ENCODE data around the gene ISLR2. TPM values are rescaled to one million over a fixed set of nuclear protein-coding genes. Genes with fewer than 3 reads are reported as not detected.

ISLR2 gene
- total and polyA plus RNA-seq, 4 donors = 0.03 TPM; not detected in 3

DNA sequence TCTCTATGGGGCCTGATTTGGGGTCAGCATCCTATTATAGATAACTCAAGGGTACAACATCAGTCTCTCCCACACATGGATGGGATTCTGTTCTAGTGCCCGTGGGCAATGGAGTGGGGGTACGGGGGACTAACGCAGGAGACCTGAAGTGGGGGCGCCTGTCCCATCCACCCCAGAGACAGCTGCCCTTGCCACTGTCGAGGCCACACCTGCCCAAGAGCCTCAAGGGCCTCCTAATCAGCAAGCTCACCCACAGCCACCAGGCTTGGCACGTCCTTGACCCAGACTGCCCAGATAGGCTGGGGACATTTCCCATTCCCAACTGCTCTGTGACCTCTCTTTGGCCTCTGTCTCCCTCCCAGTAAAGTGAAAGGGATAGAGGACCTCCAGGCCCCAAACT is 8.5 kb upstream of the ISLR2 start:
- no peaks in the 10 kb centered on the region for H3K9me3 ChIP-seq (ENCODE audit: control insufficient read depth in 4 of 4, low read length in 3 of 4)
- no peak overlapping the region for H3K4me3 ChIP-seq (ENCODE audit: low read depth in 1 of 3, low read length in 3 of 3)
- TF ChIP-seq JUND (IDR thresholded peaks at IDR 0.05) (no peak), RXRA (IDR thresholded peaks at IDR 0.05) (no peak), RAD21 (IDR thresholded peaks at IDR 0.05) (no peak), NR2F2 (IDR thresholded peaks at IDR 0.05) (no peak)
- TF ChIP-seq, protein P1, sequence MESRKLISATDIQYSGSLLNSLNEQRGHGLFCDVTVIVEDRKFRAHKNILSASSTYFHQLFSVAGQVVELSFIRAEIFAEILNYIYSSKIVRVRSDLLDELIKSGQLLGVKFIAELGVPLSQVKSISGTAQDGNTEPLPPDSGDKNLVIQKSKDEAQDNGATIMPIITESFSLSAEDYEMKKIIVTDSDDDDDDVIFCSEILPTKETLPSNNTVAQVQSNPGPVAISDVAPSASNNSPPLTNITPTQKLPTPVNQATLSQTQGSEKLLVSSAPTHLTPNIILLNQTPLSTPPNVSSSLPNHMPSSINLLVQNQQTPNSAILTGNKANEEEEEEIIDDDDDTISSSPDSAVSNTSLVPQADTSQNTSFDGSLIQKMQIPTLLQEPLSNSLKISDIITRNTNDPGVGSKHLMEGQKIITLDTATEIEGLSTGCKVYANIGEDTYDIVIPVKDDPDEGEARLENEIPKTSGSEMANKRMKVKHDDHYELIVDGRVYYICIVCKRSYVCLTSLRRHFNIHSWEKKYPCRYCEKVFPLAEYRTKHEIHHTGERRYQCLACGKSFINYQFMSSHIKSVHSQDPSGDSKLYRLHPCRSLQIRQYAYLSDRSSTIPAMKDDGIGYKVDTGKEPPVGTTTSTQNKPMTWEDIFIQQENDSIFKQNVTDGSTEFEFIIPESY (IDR thresholded peaks at IDR 0.05) = no peak
- H3K9ac ChIP-seq (ENCODE audit: low read depth in 1 of 2, low read length in 2 of 2) = no peak overlapping the region
- WGBS = 90% methylated on average over 6 of the region's 6 CpGs
- DNase-seq (ENCODE audit: low spot score) = no peak
- H3K27ac ChIP-seq (ENCODE audit: low read depth in 1 of 2, low read length in 2 of 2) = no peak overlapping the region
- no peaks in the 10 kb centered on the region for H3K27me3 ChIP-seq (ENCODE audit: control insufficient read depth in 4 of 4, insufficient read depth in 4 of 4, low read length in 3 of 4)
- no peaks in the 10 kb centered on the region for H3K4me1 ChIP-seq (ENCODE audit: control insufficient read depth in 4 of 4, insufficient read depth in 4 of 4, low read length in 3 of 4)
- no peaks in the 10 kb centered on the region for H3K36me3 ChIP-seq (ENCODE audit: control insufficient read depth in 4 of 4, insufficient read depth in 3 of 4, low read depth in 1 of 4, low read length in 3 of 4)

DNA sequence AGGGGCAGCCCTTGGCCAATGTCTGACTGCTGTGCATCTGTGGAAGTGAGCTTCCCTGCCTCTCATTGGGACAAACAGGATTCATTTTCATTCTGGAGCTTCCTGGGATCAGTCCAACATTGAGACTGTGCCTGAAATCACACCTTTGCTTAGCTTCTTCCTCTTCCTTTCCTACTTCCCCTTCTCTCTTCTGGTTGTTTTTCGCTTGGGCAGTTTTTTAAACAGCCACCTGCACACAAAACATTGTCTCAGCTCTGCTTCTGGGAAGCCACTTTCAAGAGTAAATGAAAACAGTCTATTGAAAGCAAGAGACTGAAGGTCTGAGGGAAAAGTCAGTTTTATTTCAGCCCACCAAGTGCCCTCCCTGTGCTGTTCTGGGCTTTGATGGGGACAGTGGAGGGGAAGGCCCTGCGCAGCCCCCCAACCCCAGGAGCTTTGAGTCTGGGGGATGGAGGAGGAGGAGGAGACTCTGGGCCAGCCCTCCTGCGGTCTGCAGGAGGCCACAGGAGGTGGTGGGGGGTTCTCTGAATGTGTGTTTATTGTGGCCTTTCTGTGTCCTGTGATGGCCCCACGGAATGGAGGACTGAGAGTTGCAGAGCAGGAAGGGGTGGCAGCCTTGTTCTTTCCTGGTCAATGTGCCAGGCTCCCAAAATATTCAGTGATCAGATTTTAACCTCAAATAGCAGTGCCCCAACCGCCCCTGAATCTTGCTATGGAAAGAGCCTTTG is 7.8 kb upstream of the ISLR2 start:
- no peak overlapping the region for H3K9ac ChIP-seq (ENCODE audit: low read depth in 1 of 2, low read length in 2 of 2)
- no peak overlapping the region for H3K27ac ChIP-seq (ENCODE audit: low read depth in 1 of 2, low read length in 2 of 2)
- TF ChIP-seq, protein P2, sequence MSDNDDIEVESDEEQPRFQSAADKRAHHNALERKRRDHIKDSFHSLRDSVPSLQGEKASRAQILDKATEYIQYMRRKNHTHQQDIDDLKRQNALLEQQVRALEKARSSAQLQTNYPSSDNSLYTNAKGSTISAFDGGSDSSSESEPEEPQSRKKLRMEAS (IDR thresholded peaks at IDR 0.05) = no peak
- TF ChIP-seq HNF4A (conservative IDR thresholded peaks at IDR 0.05) = no peak
- no peak for TF ChIP-seq NR2F2 (IDR thresholded peaks at IDR 0.05)
- no peak for TF ChIP-seq TAF1 (conservative IDR thresholded peaks at IDR 0.05)
- TF ChIP-seq HNF4G (IDR thresholded peaks at IDR 0.05) = no peak
- no peak for TF ChIP-seq FOXA2 (IDR thresholded peaks at IDR 0.05)
- no peak for TF ChIP-seq RAD21 (IDR thresholded peaks at IDR 0.05)
- TF ChIP-seq, protein P3, sequence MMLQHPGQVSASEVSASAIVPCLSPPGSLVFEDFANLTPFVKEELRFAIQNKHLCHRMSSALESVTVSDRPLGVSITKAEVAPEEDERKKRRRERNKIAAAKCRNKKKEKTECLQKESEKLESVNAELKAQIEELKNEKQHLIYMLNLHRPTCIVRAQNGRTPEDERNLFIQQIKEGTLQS (IDR thresholded peaks at IDR 0.05) = no peak
- TF ChIP-seq, protein P1 (IDR thresholded peaks at IDR 0.05) = no peak
- TF ChIP-seq, protein P4, sequence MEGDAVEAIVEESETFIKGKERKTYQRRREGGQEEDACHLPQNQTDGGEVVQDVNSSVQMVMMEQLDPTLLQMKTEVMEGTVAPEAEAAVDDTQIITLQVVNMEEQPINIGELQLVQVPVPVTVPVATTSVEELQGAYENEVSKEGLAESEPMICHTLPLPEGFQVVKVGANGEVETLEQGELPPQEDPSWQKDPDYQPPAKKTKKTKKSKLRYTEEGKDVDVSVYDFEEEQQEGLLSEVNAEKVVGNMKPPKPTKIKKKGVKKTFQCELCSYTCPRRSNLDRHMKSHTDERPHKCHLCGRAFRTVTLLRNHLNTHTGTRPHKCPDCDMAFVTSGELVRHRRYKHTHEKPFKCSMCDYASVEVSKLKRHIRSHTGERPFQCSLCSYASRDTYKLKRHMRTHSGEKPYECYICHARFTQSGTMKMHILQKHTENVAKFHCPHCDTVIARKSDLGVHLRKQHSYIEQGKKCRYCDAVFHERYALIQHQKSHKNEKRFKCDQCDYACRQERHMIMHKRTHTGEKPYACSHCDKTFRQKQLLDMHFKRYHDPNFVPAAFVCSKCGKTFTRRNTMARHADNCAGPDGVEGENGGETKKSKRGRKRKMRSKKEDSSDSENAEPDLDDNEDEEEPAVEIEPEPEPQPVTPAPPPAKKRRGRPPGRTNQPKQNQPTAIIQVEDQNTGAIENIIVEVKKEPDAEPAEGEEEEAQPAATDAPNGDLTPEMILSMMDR (IDR thresholded peaks at IDR 0.05; ENCODE audit: low read depth, low read length, missing input control) = no peak
- no peak for TF ChIP-seq FOXA1 (IDR thresholded peaks at IDR 0.05)
- TF ChIP-seq JUND (IDR thresholded peaks at IDR 0.05) = no peak
- no peaks in the 10 kb centered on the region for H3K9me3 ChIP-seq (ENCODE audit: control insufficient read depth in 4 of 4, low read length in 3 of 4)
- WGBS = 68% methylated on average over 5 of the region's 5 CpGs
- no peak for DNase-seq (ENCODE audit: low spot score)
- H3K4me1 ChIP-seq (ENCODE audit: control insufficient read depth in 4 of 4, insufficient read depth in 4 of 4, low read length in 3 of 4) = peaks cover 0 to 4% (median 2%) of the 10 kb centered on the region in 4 donors
- no peaks in the 10 kb centered on the region for H3K36me3 ChIP-seq (ENCODE audit: control insufficient read depth in 4 of 4, insufficient read depth in 3 of 4, low read depth in 1 of 4, low read length in 3 of 4)
- H3K27me3 ChIP-seq (ENCODE audit: control insufficient read depth in 4 of 4, insufficient read depth in 4 of 4, low read length in 3 of 4) = no peaks in the 10 kb centered on the region
- H3K4me3 ChIP-seq (ENCODE audit: low read depth in 1 of 3, low read length in 3 of 3) = no peak overlapping the region
